CD1c-positive myeloid dendritic cell (primary cell): ENCODE measurements around the gene GALNT7.

ENCODE experiments used
- DNase-seq: peaks from one replicate; pipeline ENCODE4 v3.0.0-alpha.2; 2016; ENCODE audit errors: extremely low spot score

GALNT7 gene

DNA sequence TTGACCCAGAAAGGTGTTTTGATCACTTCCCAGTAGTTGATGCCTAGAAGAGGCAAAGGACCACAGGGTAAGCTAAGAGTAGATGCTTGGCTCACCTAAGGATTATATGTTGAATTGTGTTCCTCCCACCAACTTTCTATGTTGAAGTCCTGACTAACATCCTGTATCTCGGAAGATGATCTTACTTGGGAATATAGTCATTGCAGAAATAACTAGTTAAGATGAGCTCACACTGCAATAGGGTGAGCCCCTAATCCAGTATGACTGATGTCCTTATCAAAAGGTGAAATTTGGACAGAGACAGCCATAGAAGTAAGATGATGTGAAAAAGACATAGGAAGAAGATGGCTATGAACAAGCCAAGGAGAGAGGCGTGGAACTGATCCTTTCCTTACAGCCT is 168.9 kb downstream of the GALNT7 start:
- no peak for DNase-seq

DNA sequence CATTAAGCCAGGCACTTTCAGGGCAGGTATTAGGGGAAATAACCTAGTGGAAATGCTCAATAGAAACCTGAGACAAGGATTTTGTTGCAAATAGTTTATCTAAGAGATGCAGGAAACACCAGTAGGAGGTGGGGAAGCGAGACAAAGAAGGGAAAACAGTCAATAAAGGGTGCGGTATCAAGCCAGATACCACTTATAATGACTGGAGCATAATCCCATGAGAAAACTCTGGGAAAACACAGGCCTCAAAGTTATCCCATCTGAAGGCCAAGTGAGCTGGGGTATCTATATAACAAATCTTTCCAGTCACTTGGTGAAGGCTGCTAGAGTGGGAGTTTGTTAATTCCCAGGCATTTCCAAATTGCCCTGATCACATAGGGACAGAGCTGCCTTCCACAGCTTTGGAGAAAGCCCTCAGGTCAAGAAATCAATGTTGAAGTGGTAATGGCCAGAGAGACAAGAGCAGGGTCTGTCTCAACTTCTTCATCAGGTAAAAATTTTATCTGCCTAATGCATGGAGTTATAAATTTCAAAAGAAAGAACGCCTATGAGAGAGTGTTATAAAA is 175.3 kb downstream of the GALNT7 start:
- no peak for DNase-seq

DNA sequence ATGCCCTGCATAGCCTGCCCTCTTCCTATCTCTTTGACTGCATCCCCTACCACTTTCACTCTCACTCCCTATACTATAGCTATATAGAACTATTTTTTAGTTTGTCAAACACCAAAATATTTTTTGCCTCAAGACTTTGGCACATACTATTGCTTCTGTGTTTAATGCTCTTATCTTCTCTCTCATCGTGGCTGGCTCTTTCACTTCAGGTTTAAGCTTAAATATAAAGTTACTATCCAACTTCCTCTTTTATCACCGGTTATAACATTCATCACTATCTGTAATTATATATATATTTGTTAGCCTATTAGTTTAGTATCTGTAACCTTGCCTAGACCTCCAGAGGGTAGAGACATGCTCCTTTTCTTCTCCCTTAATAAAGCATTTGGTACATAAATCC is 177.0 kb downstream of the GALNT7 start:
- DNase-seq: peak; percentile 18

DNA sequence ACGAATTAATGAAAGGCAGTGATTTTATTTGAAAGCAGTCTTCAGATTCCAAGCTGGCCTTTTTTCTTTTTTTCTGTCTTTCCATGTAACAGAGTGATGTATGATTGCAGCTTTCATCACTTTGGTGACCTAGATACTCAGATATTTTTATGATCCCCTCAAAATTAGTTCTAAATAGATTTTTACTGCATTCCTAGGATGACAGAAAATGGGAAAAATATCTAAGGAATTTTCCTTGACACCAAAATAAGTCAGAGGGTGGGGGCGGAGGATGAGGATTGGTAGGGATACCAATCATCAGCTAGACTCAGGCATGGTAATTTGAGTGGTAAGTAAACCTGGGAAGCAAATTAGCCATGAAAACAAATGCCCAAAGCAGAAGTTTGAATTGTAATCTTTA is 177.5 kb downstream of the GALNT7 start:
- DNase-seq: no peak

DNA sequence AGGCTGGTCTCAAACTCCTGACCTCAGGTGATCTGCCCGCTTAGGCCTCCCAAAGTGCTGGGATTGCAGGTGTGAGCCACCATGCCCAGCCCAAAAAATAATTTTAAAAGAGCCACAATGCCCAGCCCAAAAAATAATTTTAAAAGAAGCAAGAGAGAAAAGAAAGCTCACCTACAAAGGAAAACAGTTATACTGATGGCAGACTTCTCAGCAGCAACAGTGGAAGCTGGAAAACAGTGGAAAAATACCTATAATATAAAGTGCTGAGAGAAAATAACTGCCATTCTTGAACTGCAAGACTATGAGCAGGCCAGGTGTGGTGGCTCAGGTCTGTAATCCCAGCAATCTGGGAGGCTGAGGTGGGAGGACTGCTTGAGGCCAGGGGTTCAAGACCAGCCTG is 178.9 kb downstream of the GALNT7 start:
- no peak for DNase-seq

DNA sequence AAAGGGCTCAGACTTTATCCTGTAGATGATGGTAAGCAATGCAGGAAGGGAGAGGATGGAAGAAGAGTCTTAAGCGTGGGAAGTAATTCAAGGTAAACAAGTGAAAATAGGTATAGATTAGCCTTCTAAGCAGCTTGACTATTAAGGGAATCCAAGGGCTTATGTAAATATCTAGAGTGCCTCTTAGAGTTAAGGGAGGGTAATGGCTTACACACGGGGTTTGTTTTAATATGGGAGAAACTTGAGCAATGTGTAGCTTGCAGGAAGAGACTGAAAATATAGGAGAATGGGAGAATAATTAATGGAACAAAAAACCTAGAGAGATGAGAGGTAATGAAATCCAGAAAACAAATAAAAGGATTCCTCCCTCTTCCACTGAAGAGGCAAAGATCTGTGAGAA is 189.3 kb downstream of the GALNT7 start:
- no peak for DNase-seq

DNA sequence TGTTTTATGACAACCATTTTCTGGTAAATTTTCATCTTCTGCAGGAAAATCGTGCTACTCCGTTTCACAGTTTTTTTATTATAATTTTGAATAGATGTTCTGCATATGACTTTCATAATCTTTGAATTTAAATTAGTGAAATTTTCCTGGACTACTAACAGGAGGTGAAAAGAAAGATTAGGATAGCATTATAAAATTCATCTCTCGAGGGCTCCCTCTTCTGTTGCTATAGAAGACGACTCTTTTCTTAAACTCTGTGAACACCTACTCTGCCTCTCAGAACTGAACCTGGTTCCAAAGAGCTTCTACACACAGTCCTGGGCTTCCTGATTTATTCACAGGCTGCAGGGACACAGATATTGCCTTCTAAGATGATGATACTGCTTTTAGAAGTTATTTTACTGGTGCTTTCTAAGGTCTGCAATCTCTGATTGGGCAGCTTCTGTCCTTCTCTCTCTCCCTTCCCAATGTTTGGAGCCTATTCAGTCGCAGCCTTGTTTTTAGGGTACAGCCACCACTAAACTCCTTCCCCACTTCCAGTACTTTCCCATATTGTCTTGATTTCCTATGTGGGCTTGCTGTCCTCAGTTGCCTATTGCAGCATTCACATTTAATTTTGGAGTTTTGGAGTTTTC is 192.1 kb downstream of the GALNT7 start:
- DNase-seq: no peak

DNA sequence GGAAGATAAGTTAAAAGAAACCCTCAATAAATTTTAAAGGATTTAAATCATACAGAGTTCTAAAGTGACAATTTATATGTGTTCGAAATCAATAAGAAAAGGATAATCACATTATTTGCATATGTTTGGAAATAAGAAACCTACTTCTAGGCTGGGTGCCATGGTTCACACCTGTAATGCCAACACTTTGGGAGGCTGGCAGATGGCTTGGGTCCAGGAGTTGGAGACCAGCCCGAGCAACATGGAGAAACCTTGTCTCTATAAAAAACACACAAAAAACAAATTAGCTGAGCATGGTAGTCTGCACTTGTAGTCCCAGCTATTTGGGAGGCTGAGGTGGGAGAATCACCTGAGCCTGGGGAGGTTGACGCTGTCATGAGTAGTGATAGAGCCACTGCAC is 194.1 kb downstream of the GALNT7 start:
- DNase-seq: no peak

DNA sequence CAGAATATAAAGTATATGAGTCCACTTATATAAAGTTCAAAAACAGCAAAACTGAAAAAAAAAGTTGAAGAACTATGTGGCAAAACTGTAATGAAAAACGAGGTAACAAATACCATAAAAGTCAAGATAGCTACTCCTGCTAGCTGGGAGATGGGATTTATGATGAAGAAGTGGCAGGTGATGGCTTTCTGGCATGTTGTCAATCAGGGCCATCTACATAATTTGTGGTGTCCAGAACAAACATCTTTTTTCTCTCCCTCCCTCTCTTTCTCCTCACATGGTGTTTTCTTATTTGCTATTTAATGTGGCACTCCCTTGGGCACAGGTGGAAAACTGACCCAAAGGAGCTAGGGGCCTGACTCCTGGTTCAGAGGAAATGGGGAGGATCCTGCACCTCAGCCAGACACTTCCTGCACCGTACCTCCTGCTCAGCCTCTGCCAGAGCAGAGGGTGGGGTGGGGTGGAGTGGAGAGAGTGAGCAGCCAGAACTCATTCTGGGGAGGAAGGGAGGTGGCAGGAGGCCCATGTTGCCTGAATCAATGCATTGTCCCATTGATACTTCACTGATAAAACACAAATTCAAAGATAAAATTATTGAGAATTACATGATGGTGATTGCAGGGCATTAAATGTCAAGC is 196.9 kb downstream of the GALNT7 start:
- no peak for DNase-seq

DNA sequence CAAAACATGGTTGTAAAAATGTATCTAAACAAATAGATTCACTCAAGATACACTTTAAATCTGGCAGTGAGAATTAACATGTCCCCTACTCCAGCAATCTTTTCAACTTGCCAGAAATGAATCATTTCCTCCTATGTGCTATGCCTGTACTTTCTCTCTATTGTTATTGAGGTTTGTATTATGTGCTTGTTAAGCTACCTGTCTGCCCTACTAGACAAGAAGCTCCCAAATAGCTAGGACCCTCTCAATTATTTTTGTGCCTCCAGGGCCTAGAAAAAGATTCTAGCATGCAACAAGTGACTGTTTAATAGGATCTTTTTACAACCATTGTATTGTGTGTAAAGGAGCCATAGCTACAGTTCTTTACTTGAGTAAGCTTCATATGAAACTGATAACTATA is 198.7 kb downstream of the GALNT7 start:
- no peak for DNase-seq

DNA sequence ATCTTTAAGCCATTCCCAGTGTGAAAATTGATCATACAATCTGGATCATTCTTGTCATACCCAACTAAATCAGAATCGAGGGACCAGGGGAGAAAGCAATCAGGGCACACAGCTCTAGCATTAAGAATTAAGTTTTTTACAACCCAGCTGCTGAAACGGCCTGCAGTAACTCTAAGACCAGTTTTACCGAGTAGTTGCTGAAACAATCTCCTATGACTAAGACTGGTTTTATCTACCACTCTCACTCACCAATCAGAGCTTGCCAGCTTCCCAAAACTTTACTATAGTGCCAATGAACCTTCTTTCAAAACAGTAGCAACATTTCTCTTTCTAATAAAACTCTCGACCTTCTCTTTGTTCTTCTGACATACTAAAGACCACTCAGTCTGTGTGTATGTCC is 199.3 kb downstream of the GALNT7 start:
- no peak for DNase-seq

DNA sequence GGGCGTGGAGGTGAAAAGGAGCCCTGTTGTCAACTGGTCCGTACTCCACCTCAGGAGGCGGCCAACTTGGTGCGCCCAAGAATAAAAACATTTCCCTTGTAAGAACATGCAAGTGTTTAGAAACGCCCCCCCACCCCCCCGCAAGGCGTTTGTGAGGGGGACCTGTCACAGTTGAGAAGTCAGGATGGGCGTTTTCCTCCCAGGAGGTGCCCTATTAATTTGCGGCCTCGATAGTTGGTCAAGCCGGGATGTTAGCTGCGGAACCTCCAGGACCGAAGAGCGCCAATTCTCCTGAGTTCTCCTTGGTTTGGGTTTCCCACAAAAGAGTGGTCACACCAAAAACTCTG is 201.5 kb downstream of the GALNT7 start:
- DNase-seq: no peak

DNA sequence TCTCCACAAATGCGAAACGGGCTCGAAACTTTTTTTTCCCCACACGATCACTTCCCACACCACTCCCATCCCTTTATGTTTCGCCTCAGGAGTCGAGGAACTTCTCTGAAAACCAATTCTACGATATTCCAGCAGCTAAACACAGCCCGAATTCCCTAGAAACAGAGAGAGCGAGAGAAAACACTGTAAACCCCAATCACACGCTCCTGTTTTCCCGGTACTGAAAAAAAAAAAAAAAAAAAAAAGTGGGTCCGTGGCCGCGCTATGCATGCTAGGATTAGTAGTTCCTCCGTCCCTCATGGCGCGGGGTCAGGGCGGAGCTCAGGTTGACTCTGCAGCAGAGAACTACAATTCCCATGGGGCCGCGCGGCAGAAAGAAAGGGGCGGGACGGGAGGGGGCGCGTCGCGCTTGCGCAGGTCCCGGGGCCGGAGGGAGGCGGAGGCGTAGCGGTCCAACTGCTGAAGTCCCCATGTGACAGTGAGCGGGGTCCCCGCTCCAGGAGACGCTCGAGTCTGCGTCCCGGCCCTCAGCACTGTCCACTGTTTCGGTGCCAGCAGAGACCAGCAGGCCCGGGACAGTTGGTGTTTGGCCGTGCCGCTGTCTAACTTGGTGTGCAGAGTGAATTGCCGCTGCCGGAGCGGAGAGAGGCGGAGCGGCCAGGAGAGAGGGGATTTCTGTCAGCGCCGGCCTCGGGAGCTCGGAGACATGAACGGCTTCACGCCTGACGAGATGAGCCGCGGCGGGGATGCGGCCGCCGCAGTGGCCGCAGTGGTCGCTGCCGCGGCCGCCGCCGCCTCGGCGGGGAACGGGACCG is 202.1 kb downstream of the GALNT7 start, which contains the start of gene SAP30:
SAP30 (plus strand) TSS at position 478 of the 815 bp plus-strand sequence; CDS start at position 707, 229 bp downstream.
- DNase-seq: peak; percentile 98

DNA sequence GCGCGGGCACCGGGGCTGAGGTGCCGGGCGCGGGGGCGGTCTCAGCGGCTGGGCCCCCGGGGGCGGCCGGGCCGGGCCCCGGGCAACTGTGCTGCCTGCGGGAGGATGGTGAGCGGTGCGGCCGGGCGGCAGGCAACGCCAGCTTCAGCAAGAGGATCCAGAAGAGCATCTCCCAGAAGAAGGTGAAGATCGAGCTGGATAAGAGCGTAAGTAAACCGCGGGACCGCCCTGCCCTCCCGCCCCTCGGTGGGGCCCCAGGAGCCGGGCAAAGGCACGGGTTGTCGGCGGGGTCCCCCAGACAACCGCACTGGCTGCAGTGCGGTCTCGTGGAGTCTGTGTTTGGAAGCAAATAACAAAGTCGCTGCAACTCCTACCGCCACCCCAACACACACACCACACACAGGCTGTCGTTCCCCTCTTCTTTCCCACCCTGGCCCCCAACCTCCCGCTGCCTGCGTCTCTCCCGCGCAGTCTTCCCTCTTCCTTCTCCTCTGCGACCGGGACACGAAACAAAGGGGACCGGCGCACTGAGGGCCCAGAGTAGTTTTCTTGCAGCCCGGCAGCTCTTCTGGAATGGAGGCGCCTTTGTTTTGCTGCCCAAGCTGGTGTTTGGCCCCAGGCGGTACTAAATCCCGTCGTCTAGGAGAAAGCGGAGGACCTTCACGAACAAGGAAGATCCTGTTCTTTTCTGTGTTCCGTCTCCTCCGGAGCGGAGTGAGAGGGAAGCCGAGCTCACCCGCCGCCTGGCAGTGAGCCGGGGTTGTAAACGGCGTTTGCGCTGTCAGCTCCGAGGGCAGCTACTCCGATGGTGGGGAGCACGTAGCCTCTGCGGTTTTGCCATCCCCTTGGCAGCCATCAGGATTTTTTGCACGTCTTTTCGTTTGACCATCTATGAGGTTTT is 202.9 kb downstream of the GALNT7 start:
- DNase-seq: peak; percentile 72
